GM18498 (cell line): ENCODE measurements around the gene NIPAL3.

Experiments
- ATAC-seq: cut with Tn5 transposase; IDR thresholded peaks from one replicate; pipeline ENCODE4 v1.9.1; 2021; ENCODE audit warnings: mild to moderate bottlenecking, moderate library complexity; ENCODE audit not compliant: unreplicated experiment

NIPAL3 gene

DNA sequence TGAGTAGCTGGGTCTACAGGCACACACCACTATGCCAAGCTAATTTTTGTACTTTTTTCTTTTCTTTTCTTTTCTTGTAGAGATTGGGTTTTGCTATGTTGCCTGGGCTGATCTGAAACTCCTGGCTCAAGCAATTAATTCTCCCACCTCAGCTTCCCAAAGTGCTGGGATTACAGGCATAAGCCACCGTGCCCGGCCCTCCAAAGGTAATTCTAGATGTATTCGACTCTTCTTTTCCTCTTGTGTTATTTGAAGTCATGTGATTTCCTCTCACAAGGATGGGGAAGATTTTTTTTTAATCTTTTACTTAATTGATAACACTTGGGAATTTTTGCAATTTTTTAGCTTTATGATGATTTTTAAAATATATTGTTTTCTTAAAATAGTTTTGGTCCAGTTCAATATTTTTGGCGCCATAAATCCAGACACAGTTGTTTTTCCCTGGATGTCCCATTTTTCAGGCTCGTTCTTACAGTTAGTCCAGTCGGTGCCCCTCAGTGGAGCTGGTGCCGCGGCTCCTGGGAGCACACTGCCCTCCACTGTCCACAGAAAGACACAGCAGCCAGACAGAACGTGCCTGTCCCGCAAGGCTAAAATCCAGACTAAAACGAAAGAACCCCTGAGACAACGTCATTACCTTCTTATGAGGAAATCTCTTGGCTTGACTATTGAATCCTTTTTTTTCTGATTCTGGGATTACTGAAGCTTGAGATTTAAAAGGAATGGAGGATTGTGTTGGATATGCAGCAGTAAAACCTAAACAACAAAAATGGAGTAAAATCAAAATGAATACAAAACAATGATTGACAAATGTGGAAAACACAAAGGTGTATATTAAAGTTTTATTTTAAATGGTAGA is 24.4 kb upstream of the NIPAL3 start:
- peak; percentile 59 for ATAC-seq

DNA sequence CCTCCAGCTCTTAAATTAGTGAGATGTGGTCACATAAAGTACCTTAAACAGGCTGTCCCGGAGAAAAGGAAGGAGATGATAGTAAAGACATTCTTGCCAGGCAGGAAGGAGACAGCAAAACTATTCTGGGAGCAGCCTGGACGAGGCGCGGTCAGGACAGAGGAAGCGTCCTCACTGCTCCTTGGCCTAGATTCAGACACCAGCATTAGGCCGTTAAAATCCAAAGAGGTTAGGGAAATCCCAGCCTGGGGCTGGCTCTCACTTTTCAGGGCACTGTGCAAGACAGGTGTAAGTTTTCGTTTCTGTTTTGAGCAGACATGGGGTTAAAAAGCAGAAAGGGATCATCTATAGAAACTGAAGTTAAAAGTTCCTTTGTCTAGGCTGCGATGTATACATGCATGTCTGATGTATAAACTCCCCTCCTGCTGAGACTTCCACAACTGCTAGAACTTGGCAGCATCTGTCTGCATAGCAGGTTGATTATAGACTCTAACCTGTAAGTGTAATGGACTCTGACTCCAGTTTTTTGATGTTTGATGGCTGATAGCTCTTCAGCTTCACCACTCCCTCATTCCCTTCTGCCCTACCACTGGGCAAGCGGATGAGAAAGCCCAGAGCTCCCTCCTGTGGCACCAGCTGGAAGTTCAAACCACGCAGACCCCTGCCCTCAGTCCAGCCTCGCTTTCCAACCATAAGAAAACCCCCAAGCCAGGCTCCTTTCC is 23.6 kb upstream of the NIPAL3 start:
- ATAC-seq, result peak; percentile 71

DNA sequence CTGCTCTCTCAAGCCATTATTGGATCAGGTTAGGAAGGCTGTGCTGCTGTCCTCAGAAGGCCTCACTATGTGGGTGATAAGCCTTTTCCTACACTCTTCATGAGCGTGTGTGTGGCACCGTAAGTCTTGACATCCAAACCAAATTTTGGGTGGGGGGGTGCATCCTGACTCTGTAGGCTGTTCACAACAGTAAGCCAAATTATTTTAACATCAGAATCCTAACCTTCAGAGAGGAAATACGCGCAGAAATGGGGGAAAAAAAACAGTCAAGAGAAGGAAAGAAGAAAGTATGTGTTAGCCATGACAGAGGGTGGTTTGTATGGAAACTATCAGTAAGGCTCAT is 23.0 kb upstream of the NIPAL3 start:
- peak; percentile 8 for ATAC-seq

DNA sequence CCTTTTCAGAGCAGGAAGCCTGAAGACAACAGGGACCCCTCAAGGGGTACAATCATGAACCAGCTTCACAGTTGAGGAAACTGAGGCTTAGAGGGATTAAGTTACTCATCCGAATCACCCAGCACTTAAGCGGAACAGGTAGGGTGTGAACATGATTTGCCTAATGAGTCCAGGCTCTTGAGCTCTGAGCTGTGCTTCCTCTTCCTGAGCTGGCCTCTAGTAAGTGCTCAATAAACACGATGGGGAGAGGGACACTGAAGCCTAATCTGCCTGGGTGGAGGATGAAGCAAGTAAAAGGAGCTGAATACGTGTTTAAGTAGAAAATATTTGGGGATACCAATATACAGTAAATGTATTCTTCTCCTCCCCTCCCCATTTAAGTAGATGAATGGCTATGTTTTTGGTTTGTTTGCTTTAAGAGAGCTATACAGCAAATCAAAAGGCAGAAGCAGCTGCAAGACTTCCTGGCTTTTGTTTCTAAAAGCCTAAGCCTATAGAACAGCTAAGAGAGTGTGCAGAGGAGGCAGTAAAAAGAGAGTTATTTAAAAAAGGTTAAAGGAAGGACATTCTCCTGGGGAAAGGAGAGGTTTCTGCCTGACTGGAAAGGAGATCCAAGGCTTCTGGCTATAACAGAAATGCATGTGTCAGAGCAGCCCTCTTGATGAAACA is 22.5 kb upstream of the NIPAL3 start:
- ATAC-seq, result peak; percentile 23

DNA sequence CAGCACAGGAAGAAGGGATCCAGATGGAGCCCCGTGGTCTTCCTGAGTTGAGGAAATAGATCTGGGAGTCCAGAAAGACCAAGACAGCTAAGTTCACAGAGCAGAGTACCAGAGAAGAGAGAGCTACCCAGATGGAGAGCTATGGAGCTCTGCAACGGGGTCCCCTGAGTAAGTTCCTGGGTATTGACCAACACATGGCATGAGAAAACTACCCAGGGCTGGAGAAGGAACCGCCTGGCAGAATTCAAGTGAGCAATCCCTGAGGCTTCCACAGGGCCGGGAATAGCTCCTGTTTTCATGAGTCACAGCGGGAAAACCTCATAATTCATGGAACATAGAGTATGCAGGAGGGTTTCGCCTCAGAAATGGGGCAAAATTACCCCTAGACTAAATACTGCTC is 21.7 kb upstream of the NIPAL3 start:
- ATAC-seq, result no peak

DNA sequence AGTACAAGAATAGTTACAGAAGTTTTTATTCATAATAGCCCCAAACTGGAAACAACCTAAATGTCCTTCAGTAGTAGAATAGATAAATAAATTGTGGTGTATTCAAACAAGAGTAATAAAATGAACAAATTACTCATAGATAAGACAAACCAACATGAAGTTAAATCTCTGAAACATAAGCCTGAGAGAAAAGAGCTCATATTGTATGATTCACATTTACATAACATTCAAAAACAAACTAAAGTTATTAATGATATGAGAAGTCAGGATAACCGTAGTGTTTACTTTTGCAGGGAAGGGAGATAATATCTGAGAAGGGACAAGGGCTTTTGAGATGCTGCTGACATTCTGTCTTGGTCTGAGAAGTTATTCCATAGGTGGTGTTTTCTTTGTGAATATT is 15.5 kb upstream of the NIPAL3 start:
- ATAC-seq, result no peak

DNA sequence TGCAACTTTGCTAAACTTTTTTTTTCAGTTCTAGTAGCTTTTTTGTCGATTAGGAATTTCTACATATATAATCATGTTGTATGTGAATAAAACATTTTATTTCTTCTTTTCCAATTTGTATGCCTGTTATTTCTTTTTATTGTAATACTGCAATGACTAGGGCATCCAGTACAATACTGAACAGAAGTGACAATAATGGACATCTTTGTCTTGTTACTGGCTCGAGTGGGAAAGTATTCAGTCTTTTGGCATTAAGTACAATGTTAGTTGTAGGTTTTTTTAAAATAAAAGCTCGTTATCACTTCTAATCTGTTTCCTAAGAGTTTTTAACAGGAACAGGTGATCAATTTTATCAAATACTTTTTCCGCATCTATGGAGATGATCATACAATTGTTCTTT is 11.8 kb upstream of the NIPAL3 start:
- ATAC-seq, result no peak

DNA sequence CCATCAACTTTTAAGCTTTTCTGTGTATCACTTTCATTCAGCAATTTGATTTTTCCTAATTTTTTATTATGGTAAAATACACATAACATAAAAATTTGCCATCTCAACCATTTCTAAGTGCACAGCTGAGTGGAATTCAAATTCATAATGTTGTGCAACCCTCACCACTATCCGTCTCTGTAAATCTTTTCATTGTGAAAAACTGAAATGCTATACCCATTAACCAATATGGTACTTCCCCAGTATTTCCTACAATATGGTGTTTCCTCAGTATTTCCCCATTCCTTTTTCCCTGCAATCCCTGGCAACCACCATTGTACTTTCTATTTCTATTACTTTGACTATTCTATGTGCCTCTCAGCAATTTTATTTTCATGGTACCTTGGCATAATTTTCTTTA is 8.8 kb upstream of the NIPAL3 start:
- no peak for ATAC-seq

DNA sequence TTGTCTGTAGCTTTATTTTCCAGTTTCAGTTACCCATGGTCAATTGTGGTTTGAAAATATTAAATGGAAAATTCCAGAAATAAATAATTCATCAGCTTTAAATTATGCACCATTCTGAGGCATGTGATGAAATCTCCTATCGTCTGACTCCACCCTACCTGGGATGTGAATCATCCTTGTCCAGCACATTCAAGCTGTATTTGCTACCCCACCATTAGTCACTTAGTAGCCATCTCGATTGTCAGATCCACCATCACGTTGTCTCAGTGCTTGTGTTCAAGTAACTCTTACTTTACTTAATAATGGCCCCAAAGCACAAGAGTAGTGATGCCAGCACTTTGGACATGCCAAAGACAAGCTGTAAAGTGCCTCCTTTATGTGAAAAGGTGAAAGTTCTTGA is 6.1 kb upstream of the NIPAL3 start:
- ATAC-seq, result no peak

DNA sequence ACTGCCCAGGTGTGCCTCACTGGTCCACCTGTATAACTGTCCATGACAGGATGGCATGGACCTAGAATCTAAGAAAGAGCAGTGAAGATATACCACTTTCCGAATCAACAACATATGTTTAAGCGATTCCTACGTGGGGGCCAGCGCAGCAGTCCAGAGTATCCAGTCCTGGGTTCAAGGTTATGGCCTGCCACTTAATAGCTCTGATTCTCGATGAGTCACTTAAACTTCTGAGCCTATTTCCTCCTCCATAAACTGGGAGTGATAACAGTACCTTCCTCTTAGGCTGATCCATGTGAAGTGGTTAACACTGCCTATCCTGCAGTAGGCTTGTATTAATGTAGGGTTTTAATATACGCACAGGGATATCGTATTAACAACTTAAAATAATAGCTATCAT is 4.9 kb upstream of the NIPAL3 start:
- ATAC-seq, result no peak

DNA sequence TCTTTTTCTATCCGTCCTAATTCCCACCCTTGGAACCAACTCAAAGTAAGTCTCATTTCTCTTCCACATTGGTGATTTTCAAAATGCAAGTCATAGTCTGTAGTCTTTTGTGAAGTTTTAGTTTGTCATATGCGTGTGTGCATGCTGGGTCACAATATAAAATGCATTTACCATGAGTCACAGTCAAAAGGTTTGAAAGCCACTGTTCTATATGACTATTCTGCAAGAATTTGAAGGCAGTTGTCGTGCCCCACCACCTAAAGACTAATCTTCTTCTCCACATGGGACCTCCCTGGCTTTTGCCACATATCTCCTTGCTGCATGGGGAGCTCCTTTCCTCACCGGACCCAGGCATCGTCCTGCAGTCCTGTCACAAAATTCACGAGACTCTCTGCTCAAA is 3.6 kb upstream of the NIPAL3 start:
- ATAC-seq, result no peak

DNA sequence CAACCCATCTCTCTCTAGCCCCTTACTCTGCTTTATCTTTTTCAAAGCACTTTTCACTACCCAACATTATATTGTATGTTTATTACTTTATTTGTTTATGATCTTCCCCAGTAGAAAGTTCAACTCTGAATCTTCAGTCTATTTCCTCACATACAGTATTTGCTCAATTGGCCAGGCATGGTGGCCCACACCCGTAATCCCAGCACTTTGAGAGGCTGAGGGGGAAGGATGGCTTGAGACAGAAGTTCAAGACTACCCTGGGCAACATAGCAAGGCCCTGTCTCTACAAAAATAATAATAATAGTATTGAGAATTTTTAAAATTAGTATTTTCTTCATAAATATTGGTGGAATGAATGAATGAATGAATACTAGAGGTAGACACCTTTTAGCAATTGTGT is 3.2 kb upstream of the NIPAL3 start:
- ATAC-seq, result no peak

DNA sequence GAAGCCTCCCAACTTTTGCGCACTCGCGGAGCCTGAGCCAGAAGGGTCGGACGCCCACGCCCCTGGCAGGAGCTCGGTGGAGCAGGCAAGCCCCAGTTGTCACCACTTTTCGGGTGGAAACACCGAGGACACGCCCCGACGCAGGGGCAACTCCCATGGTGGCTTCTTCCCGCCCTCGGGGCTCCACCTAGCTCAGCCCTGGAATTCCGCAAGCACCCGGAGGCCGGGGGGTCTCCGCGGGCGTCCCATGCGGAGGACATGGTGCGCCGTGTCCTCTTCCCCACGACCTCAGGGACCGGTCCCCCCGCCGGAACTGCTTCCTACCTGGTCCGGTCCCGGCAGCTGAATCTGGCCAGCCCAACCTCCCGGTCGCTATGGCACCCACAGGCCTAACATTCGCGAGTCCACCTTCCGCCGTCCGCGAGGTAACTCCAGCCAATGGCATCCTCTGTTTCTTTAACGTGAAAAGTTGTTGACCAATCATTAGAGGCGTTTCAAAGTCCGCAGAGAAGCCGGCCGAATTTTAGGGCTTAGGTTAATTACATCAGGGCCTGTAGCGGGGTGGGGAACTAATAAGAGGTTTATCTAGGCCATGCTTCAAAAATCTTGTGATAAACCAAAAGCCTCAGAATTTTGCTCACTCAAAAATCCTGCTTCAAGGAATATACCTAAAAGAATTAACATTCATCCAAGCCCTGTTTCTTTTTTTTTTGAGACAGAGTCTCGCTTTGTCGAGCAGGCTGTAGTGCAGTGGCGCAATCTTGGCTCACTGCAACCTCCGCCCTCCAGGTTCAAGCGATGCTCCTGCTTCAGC is 2.0 kb upstream of the NIPAL3 start, which contains the start of gene STPG1:
STPG1 (minus strand) TSS at position 433 of the 814 bp plus-strand sequence. CDS start 12,394 bp downstream, outside the sequence.
- peak; percentile 29 for ATAC-seq

DNA sequence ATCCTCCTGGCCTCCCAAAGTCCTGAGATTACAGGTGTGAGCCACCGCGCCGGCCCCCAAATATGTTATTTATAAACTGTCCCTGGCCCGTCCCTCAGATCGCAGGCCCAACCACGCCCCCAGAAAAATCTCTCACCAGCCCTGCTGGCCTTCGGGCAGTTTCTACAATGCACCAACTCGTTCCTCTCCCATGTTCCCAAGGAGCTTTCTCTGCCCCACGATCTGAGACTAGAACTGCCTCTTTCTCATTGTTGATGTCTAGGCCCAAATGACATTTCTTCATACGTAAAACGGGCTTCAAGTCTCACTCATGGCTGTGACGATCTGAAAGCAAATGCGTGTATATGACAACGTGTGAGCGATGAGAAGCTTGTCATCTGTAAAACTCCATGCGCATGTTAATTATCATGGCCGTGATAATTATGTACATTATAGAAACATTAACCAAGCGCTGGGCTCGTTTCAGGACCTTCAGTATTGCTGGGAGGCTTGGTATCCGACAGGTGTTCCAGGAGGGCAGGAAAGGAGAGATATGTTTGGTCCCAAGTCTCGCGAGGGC is 748 bp upstream of the NIPAL3 start:
- no peak for ATAC-seq

DNA sequence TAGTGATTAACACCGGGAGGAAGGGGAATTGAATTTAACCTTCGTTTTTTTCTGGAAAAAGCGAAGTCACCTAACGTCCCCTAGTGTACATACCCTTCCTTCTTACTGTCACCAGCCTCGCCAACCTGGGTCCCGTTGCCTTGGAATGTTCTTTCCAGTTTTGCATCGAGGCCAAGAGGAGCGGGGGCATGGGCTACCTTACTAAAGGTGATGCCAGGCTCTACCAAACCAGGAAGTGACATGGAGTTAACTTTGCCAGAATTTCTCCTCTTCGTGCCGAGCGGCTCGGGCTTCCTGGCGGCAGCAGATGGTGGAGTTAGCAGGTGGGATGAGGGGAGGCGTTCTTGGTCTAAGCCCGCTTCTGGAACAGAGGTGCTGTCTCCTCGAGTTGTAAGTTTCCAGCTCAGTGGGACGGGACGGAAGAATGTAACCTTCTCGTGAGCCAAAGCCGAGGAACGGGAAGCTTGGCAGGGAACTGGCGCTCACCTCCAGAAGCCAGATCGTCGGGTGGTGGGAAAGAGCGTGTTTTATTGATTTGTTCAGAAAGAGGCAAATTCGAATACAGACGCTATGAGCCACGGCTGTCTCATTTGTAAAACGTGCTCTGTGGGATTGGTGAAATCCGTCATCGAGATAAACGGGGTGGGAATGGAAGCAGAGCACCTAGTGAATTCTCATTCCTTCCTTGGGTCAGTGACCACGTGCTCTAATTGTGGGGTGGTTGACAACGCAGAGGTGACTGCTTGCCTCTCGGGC is 486 bp downstream of the NIPAL3 start:
- peak; percentile 16 for ATAC-seq

DNA sequence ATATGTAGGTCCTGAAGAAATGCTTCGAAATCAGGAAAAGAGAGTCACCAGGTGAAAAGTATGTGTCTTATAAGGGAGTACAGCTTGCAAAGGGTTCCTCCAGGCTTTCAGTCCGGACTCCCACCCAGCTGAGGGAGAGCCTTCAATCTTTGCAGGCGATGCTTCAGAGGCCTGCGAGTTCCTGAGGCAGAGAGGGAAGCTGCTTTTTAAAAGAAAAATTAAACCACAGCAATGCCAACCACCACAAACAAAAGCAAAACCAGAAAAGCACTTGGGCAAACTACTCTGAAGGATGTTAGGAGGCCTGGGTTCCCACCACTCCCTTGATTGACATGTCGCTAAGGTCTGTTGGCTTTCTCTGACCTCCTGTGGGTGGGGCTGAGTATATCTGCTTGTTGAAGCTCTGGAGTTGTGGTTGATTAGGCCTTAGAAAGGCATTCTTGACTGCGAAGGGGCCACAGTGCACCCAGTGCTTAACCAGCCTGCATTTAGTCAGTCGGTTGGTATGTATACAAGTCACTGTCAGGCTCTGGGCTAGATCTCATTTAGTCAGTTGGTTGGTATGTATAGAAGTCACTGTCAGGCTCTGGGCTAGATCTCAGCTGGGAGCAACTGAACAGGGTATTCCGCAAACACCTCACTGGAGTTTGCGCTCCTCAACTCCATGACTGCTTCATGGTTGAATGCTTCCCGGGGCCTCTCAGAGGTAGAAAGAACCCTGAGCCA is 1.2 kb downstream of the NIPAL3 start:
- ATAC-seq, result no peak

DNA sequence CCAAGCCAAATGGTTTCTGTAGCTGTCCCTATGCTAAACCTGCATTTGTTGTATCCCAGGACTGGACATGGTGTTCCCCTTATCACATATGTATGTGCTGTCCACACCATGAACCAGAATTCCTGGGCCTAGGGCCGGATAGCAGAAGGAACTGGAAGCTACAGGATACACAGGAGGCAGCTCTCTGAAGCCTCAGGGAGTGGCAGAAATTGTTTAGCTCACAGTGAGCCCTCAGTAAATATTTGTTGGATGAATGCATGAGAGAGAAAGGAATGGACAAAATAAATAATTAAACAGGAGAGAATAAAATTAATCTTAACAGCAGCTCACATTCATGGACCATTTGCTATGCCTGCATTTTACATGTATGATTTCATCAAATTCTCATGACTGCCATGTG is 2.1 kb downstream of the NIPAL3 start:
- ATAC-seq, result no peak

DNA sequence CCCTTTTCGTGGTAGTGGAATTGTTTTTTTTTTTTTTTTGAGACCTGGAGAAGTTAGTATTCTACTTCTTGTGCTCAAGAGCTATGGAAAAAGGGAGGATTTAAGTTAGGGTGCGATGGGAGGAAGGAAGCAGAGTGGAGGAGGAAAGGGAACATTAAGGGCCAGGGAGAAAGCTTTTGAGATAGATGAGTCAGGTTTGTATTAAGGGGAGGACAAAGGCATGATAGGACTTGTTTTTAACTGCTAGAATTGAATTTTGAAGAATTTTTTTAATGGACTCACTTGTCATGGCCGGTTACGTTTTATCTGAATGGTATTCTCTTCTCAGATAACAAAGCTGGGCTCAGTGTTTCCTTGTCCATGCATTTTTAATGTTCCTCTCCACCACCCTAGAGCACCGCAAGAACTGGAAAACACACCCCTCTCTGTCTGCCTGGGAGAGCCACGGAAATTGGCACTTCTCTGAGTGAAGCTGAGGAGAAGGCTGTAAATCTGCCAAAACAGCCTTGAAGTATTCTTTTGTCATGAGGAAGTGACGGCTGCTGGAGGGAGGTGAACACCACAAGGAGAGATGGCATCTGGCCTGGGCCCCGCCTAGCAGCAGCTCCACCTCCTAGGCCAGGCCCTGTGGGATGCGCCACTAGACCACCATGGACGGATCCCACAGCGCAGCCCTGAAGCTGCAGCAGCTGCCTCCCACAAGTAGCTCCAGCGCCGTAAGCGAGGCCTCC is 3.5 kb downstream of the NIPAL3 start:
- no peak for ATAC-seq

DNA sequence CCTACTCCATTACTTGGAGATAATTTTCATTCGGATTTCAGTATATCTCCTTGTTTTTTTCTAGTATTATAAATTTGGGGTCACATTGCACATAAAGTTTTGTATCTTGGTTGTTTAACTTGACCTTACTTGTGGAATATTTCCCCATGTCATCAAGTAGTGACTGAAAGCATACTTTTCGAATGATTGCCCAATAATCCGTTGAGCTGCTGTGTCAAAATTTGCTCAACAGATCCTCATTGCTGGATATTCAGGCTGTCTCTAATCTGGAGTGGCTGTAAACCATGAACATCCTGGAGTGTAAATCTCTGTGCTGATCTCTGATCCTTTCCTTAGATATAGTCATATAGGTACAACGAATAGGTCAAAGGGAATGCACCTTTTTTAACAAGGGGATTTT is 4.9 kb downstream of the NIPAL3 start:
- ATAC-seq, result no peak
